GM12892 (cell line): ENCODE data around the gene PRDM15.

ENCODE experiments used
- POLR2A ChIP-seq: IDR thresholded peaks from 2 replicates; pipeline ENCODE4 v1.6.1; 2011; ENCODE audit warnings: low read depth, low read length, control low read depth
- POLR2AphosphoS5 ChIP-seq: IDR thresholded peaks from 2 replicates; pipeline ENCODE4 v1.6.1; 2011; ENCODE audit warnings: low read depth, low read length, control low read depth
- TAF1 ChIP-seq: IDR thresholded peaks from 2 replicates; pipeline ENCODE4 v1.6.1; 2011; ENCODE audit warnings: low read depth, mild to moderate bottlenecking, control low read depth, low read length, borderline replicate concordance

GRCh38 chr21:41765420-41765821, 113.7 kb downstream of the PRDM15 start:
- TF ChIP-seq TAF1, result no peak
- TF ChIP-seq POLR2AphosphoS5, result no peak
- TF ChIP-seq POLR2A, result no peak
